Activated naive CD8-positive, alpha-beta T cell treated with anti-CD3 and anti-CD28 coated beads for 36 hours (primary cell): ENCODE data around the gene CPZ. TPM values are rescaled to one million over a fixed set of nuclear protein-coding genes. Genes with fewer than 3 reads are reported as not detected.

Experiments used
- DNase-seq: peaks from one replicate; pipeline ENCODE4 v3.0.0; 2021
- H3K27ac Mint-ChIP-seq: one replicate; pipeline ENCODE4 v1.8.0; 2022; ENCODE audit warnings: mild to moderate bottlenecking, moderate library complexity, mixed read lengths
- H3K27me3 Mint-ChIP-seq: one replicate; pipeline ENCODE4 v1.8.0; 2022; ENCODE audit warnings: mild to moderate bottlenecking, mixed read lengths
- H3K36me3 Mint-ChIP-seq: one replicate; pipeline ENCODE4 v1.8.0; 2021; ENCODE audit warnings: mild to moderate bottlenecking, mixed read lengths
- H3K4me1 Mint-ChIP-seq: one replicate; pipeline ENCODE4 v1.8.0; 2021; ENCODE audit warnings: mixed read lengths
- H3K4me3 Mint-ChIP-seq: one replicate; pipeline ENCODE4 v1.8.0; 2022; ENCODE audit warnings: mild to moderate bottlenecking, moderate library complexity, mixed read lengths
- H3K9me3 Mint-ChIP-seq: one replicate; pipeline ENCODE4 v1.8.0; 2022; ENCODE audit warnings: mixed read lengths
- total RNA-seq, 2 experiments: library from RNA; stranded (reverse); gene quantifications; one replicate each; pipeline ENCODE4 v1.2.3, GENCODE V29; 2021

The CPZ gene
- total RNA-seq, 2 experiments from 2014 or later = not detected

- no peaks in the 10 kb centered on the region for H3K9me3 Mint-ChIP-seq
- H3K4me3 Mint-ChIP-seq = no peak overlapping the region
- no peaks in the 10 kb centered on the region for H3K27me3 Mint-ChIP-seq
- H3K4me1 Mint-ChIP-seq = no peaks in the 10 kb centered on the region
- H3K36me3 Mint-ChIP-seq = no peaks in the 10 kb centered on the region
- DNase-seq = no peak
- no peak overlapping the region for H3K27ac Mint-ChIP-seq
These were observed 39.9 kb upstream of the CPZ start for GRCh38 chr4:8552581-8553205.

GRCh38 chr4:8553216-8553615 lies 39.3 kb upstream of the CPZ start:
- Mint-ChIP-seq H3K27ac (no peak overlapping the region), H3K27me3 (no peaks in the 10 kb centered on the region), H3K4me3 (no peak overlapping the region), H3K9me3 (no peaks in the 10 kb centered on the region), H3K36me3 (no peaks in the 10 kb centered on the region), H3K4me1 (no peaks in the 10 kb centered on the region)
- DNase-seq = no peak

GRCh38 chr4:8553991-8554405 lies 38.6 kb upstream of the CPZ start:
- Mint-ChIP-seq H3K27ac (no peak overlapping the region), H3K27me3 (no peaks in the 10 kb centered on the region), H3K4me3 (no peak overlapping the region), H3K9me3 (no peaks in the 10 kb centered on the region), H3K4me1 (no peaks in the 10 kb centered on the region), H3K36me3 (no peaks in the 10 kb centered on the region)
- no peak for DNase-seq

- no peak overlapping the region for H3K4me3 Mint-ChIP-seq
- H3K9me3 Mint-ChIP-seq = no peaks in the 10 kb centered on the region
- H3K27ac Mint-ChIP-seq = no peak overlapping the region
- H3K27me3 Mint-ChIP-seq = no peaks in the 10 kb centered on the region
- H3K4me1 Mint-ChIP-seq = no peaks in the 10 kb centered on the region
- DNase-seq = no peak
- no peaks in the 10 kb centered on the region for H3K36me3 Mint-ChIP-seq
These were observed 37.9 kb upstream of the CPZ start for GRCh38 chr4:8554555-8555100.

GRCh38 chr4:8555716-8556115 lies 36.8 kb upstream of the CPZ start:
- H3K4me3 Mint-ChIP-seq = no peak overlapping the region
- no peaks in the 10 kb centered on the region for H3K4me1 Mint-ChIP-seq
- no peaks in the 10 kb centered on the region for H3K9me3 Mint-ChIP-seq

GRCh38 chr4:8556341-8557150 lies 36.0 kb upstream of the CPZ start:
- H3K36me3 Mint-ChIP-seq = no peaks in the 10 kb centered on the region
- H3K27me3 Mint-ChIP-seq = no peaks in the 10 kb centered on the region
- H3K9me3 Mint-ChIP-seq = no peaks in the 10 kb centered on the region
- H3K27ac Mint-ChIP-seq = no peak overlapping the region
- DNase-seq = no peak
- H3K4me1 Mint-ChIP-seq = no peaks in the 10 kb centered on the region
- H3K4me3 Mint-ChIP-seq = no peak overlapping the region

More at GRCh38 chr4:8555716-8556115, 36.8 kb upstream of the CPZ start:
- H3K36me3 Mint-ChIP-seq = no peaks in the 10 kb centered on the region
- no peak for DNase-seq
- no peak overlapping the region for H3K27ac Mint-ChIP-seq
- H3K27me3 Mint-ChIP-seq = no peaks in the 10 kb centered on the region

GRCh38 chr4:8557151-8558076 lies 35.2 kb upstream of the CPZ start:
- no peaks in the 10 kb centered on the region for H3K4me1 Mint-ChIP-seq
- no peak for DNase-seq
- no peak overlapping the region for H3K27ac Mint-ChIP-seq
- H3K36me3 Mint-ChIP-seq = no peaks in the 10 kb centered on the region
- H3K9me3 Mint-ChIP-seq = no peaks in the 10 kb centered on the region
- no peaks in the 10 kb centered on the region for H3K27me3 Mint-ChIP-seq
- H3K4me3 Mint-ChIP-seq = no peak overlapping the region

- no peaks in the 10 kb centered on the region for H3K36me3 Mint-ChIP-seq
- no peaks in the 10 kb centered on the region for H3K9me3 Mint-ChIP-seq
- no peak overlapping the region for H3K4me3 Mint-ChIP-seq
- no peaks in the 10 kb centered on the region for H3K27me3 Mint-ChIP-seq
- H3K27ac Mint-ChIP-seq = no peak overlapping the region
- DNase-seq = no peak
- H3K4me1 Mint-ChIP-seq = no peaks in the 10 kb centered on the region
These were observed 34.2 kb upstream of the CPZ start for GRCh38 chr4:8558080-8558960.

- H3K4me1 Mint-ChIP-seq = no peaks in the 10 kb centered on the region
- H3K36me3 Mint-ChIP-seq = no peaks in the 10 kb centered on the region
- H3K27ac Mint-ChIP-seq = no peak overlapping the region
- no peak overlapping the region for H3K4me3 Mint-ChIP-seq
- H3K9me3 Mint-ChIP-seq = no peaks in the 10 kb centered on the region
- H3K27me3 Mint-ChIP-seq = no peaks in the 10 kb centered on the region
- DNase-seq = no peak
These were observed 33.6 kb upstream of the CPZ start for GRCh38 chr4:8559011-8559410.

GRCh38 chr4:8559524-8560264 lies 32.9 kb upstream of the CPZ start:
- Mint-ChIP-seq H3K27me3 (no peaks in the 10 kb centered on the region), H3K27ac (no peak overlapping the region), H3K9me3 (no peaks in the 10 kb centered on the region), H3K36me3 (no peaks in the 10 kb centered on the region), H3K4me1 (no peaks in the 10 kb centered on the region), H3K4me3 (no peak overlapping the region)
- DNase-seq = no peak

GRCh38 chr4:8560265-8561047 lies 32.1 kb upstream of the CPZ start:
- no peak for DNase-seq
- no peak overlapping the region for H3K4me3 Mint-ChIP-seq
- no peaks in the 10 kb centered on the region for H3K4me1 Mint-ChIP-seq
- H3K27ac Mint-ChIP-seq = no peak overlapping the region
- no peaks in the 10 kb centered on the region for H3K9me3 Mint-ChIP-seq
- no peaks in the 10 kb centered on the region for H3K36me3 Mint-ChIP-seq
- peaks cover under 1% of the 10 kb centered on the region for H3K27me3 Mint-ChIP-seq

GRCh38 chr4:8564595-8564994 lies 28.0 kb upstream of the CPZ start:
- H3K4me3 Mint-ChIP-seq = no peak overlapping the region
- H3K4me1 Mint-ChIP-seq = no peaks in the 10 kb centered on the region
- H3K36me3 Mint-ChIP-seq = no peaks in the 10 kb centered on the region
- H3K27ac Mint-ChIP-seq = no peak overlapping the region
- peaks cover 14% of the 10 kb centered on the region for H3K27me3 Mint-ChIP-seq
- DNase-seq = no peak
- H3K9me3 Mint-ChIP-seq = no peaks in the 10 kb centered on the region

- Mint-ChIP-seq H3K4me1 (no peaks in the 10 kb centered on the region), H3K27me3 (peaks cover 14% of the 10 kb centered on the region), H3K36me3 (no peaks in the 10 kb centered on the region), H3K9me3 (no peaks in the 10 kb centered on the region), H3K27ac (no peak overlapping the region), H3K4me3 (no peak overlapping the region)
- no peak for DNase-seq
These were observed 24.4 kb upstream of the CPZ start for GRCh38 chr4:8568068-8568668.
